A673 (cell line): Measurements from ENCODE around the gene SOS1. TPM values are rescaled to one million over a fixed set of nuclear protein-coding genes. Genes with fewer than 3 reads are reported as not detected.

ENCODE experiments used
- BruUV-seq: library from RNA; stranded (reverse); fragments of 400-500 nt; replicated peaks from 2 replicates; lab custom pipeline; 2021; lab: Mats Ljungman, UMichigan
- CTCF ChIA-PET: fragments of 300-600 bp; sonication (Branson Sonifier 250); formaldehyde crosslinking; loops from one replicate; lab custom pipeline; 2022; ENCODE audit warnings: antibody characterized with exemption; lab: Charles Lee
- POLR2A ChIA-PET: fragments of 300-600 bp; sonication (Branson Sonifier 250); formaldehyde crosslinking; loops from one replicate; lab custom pipeline; 2022; ENCODE audit warnings: antibody characterized with exemption; ENCODE audit not compliant: low non-redundant PET; lab: Charles Lee
- DNase-seq: peaks from one replicate; pipeline ENCODE4 v3.0.0-alpha.2; 2015; ENCODE audit warnings: low spot score
- H3K27ac ChIP-seq: fragments of 200-600 bp; sonication (generic); 2 replicates; pipeline ENCODE4 v1.5.1; 2016; ENCODE audit warnings: mixed run types, low read depth, mild to moderate bottlenecking, mixed read lengths, antibody characterized with exemption, low read length; ENCODE audit not compliant: poor library complexity, severe bottlenecking
- H3K27me3 ChIP-seq: fragments of 200-600 bp; sonication (generic); replicated peaks from 2 replicates; pipeline ENCODE4 v1.6.1; 2017; ENCODE audit warnings: mixed run types, low read depth, mild to moderate bottlenecking, mixed read lengths, antibody characterized with exemption, low read length; ENCODE audit not compliant: insufficient read depth, poor library complexity
- H3K36me3 ChIP-seq: fragments of 200-600 bp; sonication (generic); 2 replicates; pipeline ENCODE4 v1.6.1; 2016; ENCODE audit warnings: mixed run types, mild to moderate bottlenecking, mixed read lengths, antibody characterized with exemption, low read length; ENCODE audit not compliant: insufficient read depth, poor library complexity, severe bottlenecking
- H3K4me1 ChIP-seq: fragments of 200-600 bp; sonication (generic); 2 replicates; pipeline ENCODE4 v1.6.1; 2017; ENCODE audit warnings: mixed run types, mild to moderate bottlenecking, mixed read lengths, antibody characterized with exemption, low read length; ENCODE audit not compliant: insufficient read depth, poor library complexity, severe bottlenecking
- H3K4me3 ChIP-seq: fragments of 200-600 bp; sonication (generic); 2 replicates; pipeline ENCODE4 v1.5.1; 2016; ENCODE audit warnings: low read depth, mixed run types, mild to moderate bottlenecking, mixed read lengths, low read length; ENCODE audit not compliant: poor library complexity, severe bottlenecking
- H3K9me3 ChIP-seq: fragments of 200-600 bp; sonication (generic); 2 replicates; pipeline ENCODE4 v1.6.1; 2016; ENCODE audit warnings: mixed run types, low read depth, mild to moderate bottlenecking, mixed read lengths, antibody characterized with exemption, low read length; ENCODE audit not compliant: poor library complexity, severe bottlenecking
- EZH2 ChIP-seq: fragments of 200-600 bp; sonication (generic); IDR thresholded peaks from 2 replicates; pipeline ENCODE4 v1.6.1; 2017; ENCODE audit warnings: borderline replicate concordance, low read depth, mild to moderate bottlenecking, mixed read lengths, antibody characterized with exemption, low read length; ENCODE audit not compliant: poor library complexity, severe bottlenecking
- intact Hi-C: fragments of 100-400 bp; cut with micrococcal nuclease; formaldehyde crosslinking; loops from one replicate; pipeline ENCODE4 v1.10.0; 2022; ENCODE audit not compliant: unreplicated experiment
- total RNA-seq: library from RNA; stranded (reverse); gene quantifications from 2 replicates; pipeline ENCODE4 v1.2.3, GENCODE V29; 2021
- TF ChIP-seq, protein P1 (sequence below): fragments of 300-800, 200-600 bp; sonication (generic); conservative IDR thresholded peaks from 2 replicates; pipeline ENCODE4 v1.5.1; 2017; ENCODE audit warnings: low read depth, mild to moderate bottlenecking, antibody characterized with exemption, low read length, moderate library complexity, mixed read lengths

Gene SOS1
- total RNA-seq, 1 experiment from 2014 or later = 37.8 TPM

DNA sequence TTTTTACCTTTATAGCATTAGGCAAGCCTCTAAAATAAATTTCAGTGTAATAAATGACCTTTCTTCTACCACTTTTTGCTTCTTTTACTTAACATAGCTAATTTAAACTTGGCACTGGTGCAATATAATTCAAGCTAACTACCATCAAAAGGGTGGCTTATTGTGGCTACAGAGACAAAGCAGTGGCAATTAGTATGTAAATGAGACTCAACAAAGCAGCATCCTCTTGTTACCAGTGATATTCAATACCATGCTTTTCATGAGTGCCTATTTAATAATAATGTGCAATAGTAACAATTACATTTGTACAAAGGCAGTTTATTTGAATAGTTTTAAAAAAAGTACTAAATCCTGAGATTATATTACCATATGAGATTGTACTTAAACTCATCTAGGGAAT lies 93.4 kb downstream of the SOS1 start:
- Histone ChIP-seq H3K27ac (no peak overlapping the region), H3K27me3 (no peaks in the 10 kb centered on the region), H3K9me3 (no peaks in the 10 kb centered on the region), H3K4me1 (peaks cover 13% of the 10 kb centered on the region), H3K4me3 (no peak overlapping the region), H3K36me3 (peaks cover 3% of the 10 kb centered on the region)
- intact Hi-C loops = no loop called here
- DNase-seq = no peak
- ChIA-PET POLR2A (no interaction called here), CTCF (no interaction called here)
- BruUV-seq = no TSS peak
- TF ChIP-seq, protein P1, sequence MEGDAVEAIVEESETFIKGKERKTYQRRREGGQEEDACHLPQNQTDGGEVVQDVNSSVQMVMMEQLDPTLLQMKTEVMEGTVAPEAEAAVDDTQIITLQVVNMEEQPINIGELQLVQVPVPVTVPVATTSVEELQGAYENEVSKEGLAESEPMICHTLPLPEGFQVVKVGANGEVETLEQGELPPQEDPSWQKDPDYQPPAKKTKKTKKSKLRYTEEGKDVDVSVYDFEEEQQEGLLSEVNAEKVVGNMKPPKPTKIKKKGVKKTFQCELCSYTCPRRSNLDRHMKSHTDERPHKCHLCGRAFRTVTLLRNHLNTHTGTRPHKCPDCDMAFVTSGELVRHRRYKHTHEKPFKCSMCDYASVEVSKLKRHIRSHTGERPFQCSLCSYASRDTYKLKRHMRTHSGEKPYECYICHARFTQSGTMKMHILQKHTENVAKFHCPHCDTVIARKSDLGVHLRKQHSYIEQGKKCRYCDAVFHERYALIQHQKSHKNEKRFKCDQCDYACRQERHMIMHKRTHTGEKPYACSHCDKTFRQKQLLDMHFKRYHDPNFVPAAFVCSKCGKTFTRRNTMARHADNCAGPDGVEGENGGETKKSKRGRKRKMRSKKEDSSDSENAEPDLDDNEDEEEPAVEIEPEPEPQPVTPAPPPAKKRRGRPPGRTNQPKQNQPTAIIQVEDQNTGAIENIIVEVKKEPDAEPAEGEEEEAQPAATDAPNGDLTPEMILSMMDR = no peak
- TF ChIP-seq EZH2 = no peak

DNA sequence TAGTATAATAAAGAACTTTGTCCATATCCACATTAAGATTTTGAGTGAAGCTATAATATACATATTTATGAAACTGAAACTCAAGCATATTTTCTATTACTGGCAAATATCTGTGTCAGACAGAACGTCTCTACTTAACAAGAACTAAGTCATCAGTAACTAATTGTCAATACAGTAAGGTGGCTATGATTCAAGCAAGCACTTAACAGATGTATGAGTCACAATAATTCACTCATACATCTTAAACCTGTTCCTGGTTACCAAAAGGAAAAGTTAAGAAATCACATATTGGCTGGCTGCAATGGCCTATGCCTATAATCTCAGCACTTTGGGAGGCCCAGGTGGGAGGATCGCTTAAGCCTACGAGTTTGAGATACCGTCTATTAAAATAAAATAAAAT lies 96.0 kb downstream of the SOS1 start:
- no peak for DNase-seq
- H3K9me3 ChIP-seq = no peaks in the 10 kb centered on the region
- ChIA-PET POLR2A (no interaction called here), CTCF (no interaction called here)
- H3K4me1 ChIP-seq = peaks cover 22% of the 10 kb centered on the region
- TF ChIP-seq, protein P1 = no peak
- no peak for TF ChIP-seq EZH2
- BruUV-seq = no TSS peak
- H3K36me3 ChIP-seq = peaks cover 4% of the 10 kb centered on the region
- no peak overlapping the region for H3K4me3 ChIP-seq
- no peak overlapping the region for H3K27ac ChIP-seq
- intact Hi-C loops = no loop called here
- H3K27me3 ChIP-seq = no peaks in the 10 kb centered on the region

DNA sequence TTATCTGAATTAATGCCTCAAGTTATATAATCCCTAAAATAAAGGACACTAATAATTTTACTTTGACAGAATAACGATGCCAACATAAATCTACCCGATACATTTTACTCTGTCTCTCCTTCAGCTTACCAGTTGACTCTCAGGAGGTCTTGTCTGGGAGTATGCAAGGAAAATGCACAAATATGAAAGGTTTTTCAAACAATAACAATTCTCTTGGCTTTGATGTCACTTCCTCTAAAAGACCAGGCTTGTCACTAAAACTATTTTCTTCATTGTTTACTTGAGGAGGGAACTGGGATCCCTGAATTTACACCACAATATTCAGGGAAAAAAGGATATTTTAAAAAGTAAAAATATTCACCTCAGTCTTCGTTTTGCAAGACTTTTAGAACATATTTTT lies 97.2 kb downstream of the SOS1 start:
- no peak overlapping the region for H3K27ac ChIP-seq
- intact Hi-C loops = no loop called here
- H3K27me3 ChIP-seq = no peaks in the 10 kb centered on the region
- no peak for TF ChIP-seq EZH2
- TF ChIP-seq, protein P1 = no peak
- POLR2A ChIA-PET = no interaction called here
- no TSS peak for BruUV-seq
- H3K36me3 ChIP-seq = peaks cover 4% of the 10 kb centered on the region
- CTCF ChIA-PET = no interaction called here
- DNase-seq = no peak
- H3K4me1 ChIP-seq = peaks cover 22% of the 10 kb centered on the region
- H3K4me3 ChIP-seq = no peak overlapping the region
- no peaks in the 10 kb centered on the region for H3K9me3 ChIP-seq
